ENCODE data around the gene XRCC3. TPM values are rescaled to one million over a fixed set of nuclear protein-coding genes. Genes with fewer than 3 reads are reported as not detected.

Gene XRCC3
- total and polyA plus RNA-seq, 5 donors from 2014 or later = 3.0 to 9.8 (median 4.5) TPM

GRCh38 chr14:103684871-103685270 lies 30.4 kb downstream of the XRCC3 start:
- Mint-ChIP-seq H3K9me3 (no peaks in the 10 kb centered on the region), H3K27me3 (no peaks in the 10 kb centered on the region), H3K4me3 (no peak overlapping the region), H3K36me3 (peaks cover 29% of the 10 kb centered on the region), H3K27ac (no peak overlapping the region), H3K4me1 (peaks cover 0 to 4% (median 2%) of the 10 kb centered on the region in 4 donors)
- Histone ChIP-seq H3K36me3 (ENCODE audit: control insufficient read depth, insufficient read depth, low read length) (peaks cover 91% of the 10 kb centered on the region), H3K9me3 (ENCODE audit: control insufficient read depth in 2 of 2, low read length in 2 of 2) (no peaks in the 10 kb centered on the region), H3K4me1 (ENCODE audit: control insufficient read depth, insufficient read depth, low read length, poor library complexity, severe bottlenecking) (no peaks in the 10 kb centered on the region), H3K27me3 (ENCODE audit: control insufficient read depth, insufficient read depth, low read length) (no peaks in the 10 kb centered on the region), H3K4me3 (ENCODE audit: low read depth, low read length) (no peak overlapping the region), H3K27ac (ENCODE audit: insufficient read depth, low read length, poor library complexity, severe bottlenecking) (no peak overlapping the region)
- no peak for DNase-seq
- no peak for ATAC-seq (ENCODE audit: low read depth in 2 of 2)

DNA sequence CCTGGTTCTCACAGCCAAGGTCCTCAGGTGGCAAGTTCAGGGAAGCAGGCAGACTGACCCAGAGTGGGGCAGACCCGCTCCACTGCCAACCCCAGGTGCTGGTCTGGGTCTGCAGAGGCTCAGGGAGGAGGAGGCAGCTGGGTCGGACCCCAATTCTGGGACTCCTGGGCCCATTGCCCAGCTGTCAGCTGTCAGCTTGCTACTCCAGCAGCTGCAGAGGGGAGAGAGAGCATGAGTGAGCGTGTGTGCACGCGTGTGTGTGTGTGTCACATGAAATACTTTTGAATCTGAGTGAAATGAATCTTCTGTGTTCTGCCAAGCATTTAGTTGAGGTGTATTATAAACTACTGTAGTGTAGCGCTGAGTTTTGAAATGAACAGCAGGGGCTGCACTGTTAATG lies 30.8 kb downstream of the XRCC3 start:
- DNase-seq (no peak), ATAC-seq (ENCODE audit: low read depth in 2 of 2) (no peak)
- Histone ChIP-seq H3K27me3 (ENCODE audit: control insufficient read depth, insufficient read depth, low read length) (no peaks in the 10 kb centered on the region), H3K4me1 (ENCODE audit: control insufficient read depth, insufficient read depth, low read length, poor library complexity, severe bottlenecking) (no peaks in the 10 kb centered on the region), H3K4me3 (ENCODE audit: low read depth, low read length) (no peak overlapping the region), H3K36me3 (ENCODE audit: control insufficient read depth, insufficient read depth, low read length) (peaks cover 93% of the 10 kb centered on the region), H3K9me3 (ENCODE audit: control insufficient read depth in 2 of 2, low read length in 2 of 2) (no peaks in the 10 kb centered on the region), H3K27ac (ENCODE audit: insufficient read depth, low read length, poor library complexity, severe bottlenecking) (no peak overlapping the region)
- H3K27ac Mint-ChIP-seq = no peak overlapping the region
- peaks cover 30% of the 10 kb centered on the region for H3K36me3 Mint-ChIP-seq
- H3K9me3 Mint-ChIP-seq = no peaks in the 10 kb centered on the region
- no peak overlapping the region for H3K4me3 Mint-ChIP-seq
- H3K27me3 Mint-ChIP-seq = no peaks in the 10 kb centered on the region
- H3K4me1 Mint-ChIP-seq = peaks cover 0 to 2% (median under 1%) of the 10 kb centered on the region in 4 donors

DNA sequence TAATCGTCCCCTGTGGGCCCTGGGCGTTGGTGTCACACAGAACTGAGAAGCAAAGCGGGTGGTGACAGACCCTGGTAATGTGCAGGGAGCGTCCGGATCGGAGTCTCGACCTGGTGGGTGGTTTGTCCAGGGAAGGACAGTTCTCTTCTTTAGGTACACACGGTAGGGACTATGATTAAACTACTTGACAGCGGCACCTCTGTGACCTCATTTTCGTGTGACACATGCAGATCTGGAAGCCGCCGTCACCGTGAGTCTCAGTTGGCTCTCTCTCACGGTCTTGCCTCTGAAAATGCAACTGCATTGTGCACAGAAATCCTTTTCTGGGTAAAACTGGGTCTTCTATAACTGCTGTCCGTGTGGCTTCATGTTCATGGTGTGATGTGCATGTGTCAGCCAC lies 32.1 kb downstream of the XRCC3 start:
- DNase-seq (no peak), ATAC-seq (ENCODE audit: low read depth in 2 of 2) (no peak)
- no peak overlapping the region for H3K27ac ChIP-seq (ENCODE audit: insufficient read depth, low read length, poor library complexity, severe bottlenecking)
- H3K4me1 ChIP-seq (ENCODE audit: control insufficient read depth, insufficient read depth, low read length, poor library complexity, severe bottlenecking) = no peaks in the 10 kb centered on the region
- H3K27me3 ChIP-seq (ENCODE audit: control insufficient read depth, insufficient read depth, low read length) = no peaks in the 10 kb centered on the region
- H3K4me3 Mint-ChIP-seq = no peak overlapping the region
- no peaks in the 10 kb centered on the region for H3K27me3 Mint-ChIP-seq
- no peaks in the 10 kb centered on the region for H3K4me1 Mint-ChIP-seq
- H3K27ac Mint-ChIP-seq = no peak overlapping the region
- peaks cover 93% of the 10 kb centered on the region for H3K36me3 ChIP-seq (ENCODE audit: control insufficient read depth, insufficient read depth, low read length)
- no peak overlapping the region for H3K4me3 ChIP-seq (ENCODE audit: low read depth, low read length)
- H3K9me3 ChIP-seq (ENCODE audit: control insufficient read depth in 2 of 2, low read length in 2 of 2) = no peaks in the 10 kb centered on the region
- H3K36me3 Mint-ChIP-seq = peaks cover 37% of the 10 kb centered on the region
- no peaks in the 10 kb centered on the region for H3K9me3 Mint-ChIP-seq

GRCh38 chr14:103680491-103681231 lies 34.6 kb downstream of the XRCC3 start:
- Mint-ChIP-seq H3K27me3 (no peaks in the 10 kb centered on the region), H3K36me3 (peaks cover 43% of the 10 kb centered on the region), H3K4me1 (no peaks in the 10 kb centered on the region), H3K9me3 (no peaks in the 10 kb centered on the region), H3K4me3 (no peak overlapping the region), H3K27ac (no peak overlapping the region)
- DNase-seq = no peak
- no peak overlapping the region for H3K27ac ChIP-seq (ENCODE audit: insufficient read depth, low read length, poor library complexity, severe bottlenecking)
- H3K4me1 ChIP-seq (ENCODE audit: control insufficient read depth, insufficient read depth, low read length, poor library complexity, severe bottlenecking) = no peaks in the 10 kb centered on the region
- ATAC-seq (ENCODE audit: low read depth in 2 of 2) = no peak
- no peak overlapping the region for H3K4me3 ChIP-seq (ENCODE audit: low read depth, low read length)
- H3K27me3 ChIP-seq (ENCODE audit: control insufficient read depth, insufficient read depth, low read length) = no peaks in the 10 kb centered on the region
- H3K36me3 ChIP-seq (ENCODE audit: control insufficient read depth, insufficient read depth, low read length) = peaks cover 92% of the 10 kb centered on the region
- H3K9me3 ChIP-seq (ENCODE audit: control insufficient read depth in 2 of 2, low read length in 2 of 2) = no peaks in the 10 kb centered on the region

GRCh38 chr14:103679351-103679750 lies 35.9 kb downstream of the XRCC3 start:
- Histone ChIP-seq H3K9me3 (ENCODE audit: control insufficient read depth in 2 of 2, low read length in 2 of 2) (no peaks in the 10 kb centered on the region), H3K36me3 (ENCODE audit: control insufficient read depth, insufficient read depth, low read length) (peaks cover 91% of the 10 kb centered on the region), H3K27ac (ENCODE audit: insufficient read depth, low read length, poor library complexity, severe bottlenecking) (no peak overlapping the region), H3K4me3 (ENCODE audit: low read depth, low read length) (no peak overlapping the region), H3K4me1 (ENCODE audit: control insufficient read depth, insufficient read depth, low read length, poor library complexity, severe bottlenecking) (no peaks in the 10 kb centered on the region), H3K27me3 (ENCODE audit: control insufficient read depth, insufficient read depth, low read length) (no peaks in the 10 kb centered on the region)
- Mint-ChIP-seq H3K9me3 (no peaks in the 10 kb centered on the region), H3K4me3 (no peak overlapping the region), H3K36me3 (peaks cover 45% of the 10 kb centered on the region), H3K27ac (peak overlapping the region in 1 of 3 donors; percentile 8), H3K4me1 (no peaks in the 10 kb centered on the region), H3K27me3 (no peaks in the 10 kb centered on the region)
- DNase-seq (peak in 2 of 3 donors; percentile 29 to 48), ATAC-seq (ENCODE audit: low read depth in 2 of 2) (peak; percentile 65 to 79)

DNA sequence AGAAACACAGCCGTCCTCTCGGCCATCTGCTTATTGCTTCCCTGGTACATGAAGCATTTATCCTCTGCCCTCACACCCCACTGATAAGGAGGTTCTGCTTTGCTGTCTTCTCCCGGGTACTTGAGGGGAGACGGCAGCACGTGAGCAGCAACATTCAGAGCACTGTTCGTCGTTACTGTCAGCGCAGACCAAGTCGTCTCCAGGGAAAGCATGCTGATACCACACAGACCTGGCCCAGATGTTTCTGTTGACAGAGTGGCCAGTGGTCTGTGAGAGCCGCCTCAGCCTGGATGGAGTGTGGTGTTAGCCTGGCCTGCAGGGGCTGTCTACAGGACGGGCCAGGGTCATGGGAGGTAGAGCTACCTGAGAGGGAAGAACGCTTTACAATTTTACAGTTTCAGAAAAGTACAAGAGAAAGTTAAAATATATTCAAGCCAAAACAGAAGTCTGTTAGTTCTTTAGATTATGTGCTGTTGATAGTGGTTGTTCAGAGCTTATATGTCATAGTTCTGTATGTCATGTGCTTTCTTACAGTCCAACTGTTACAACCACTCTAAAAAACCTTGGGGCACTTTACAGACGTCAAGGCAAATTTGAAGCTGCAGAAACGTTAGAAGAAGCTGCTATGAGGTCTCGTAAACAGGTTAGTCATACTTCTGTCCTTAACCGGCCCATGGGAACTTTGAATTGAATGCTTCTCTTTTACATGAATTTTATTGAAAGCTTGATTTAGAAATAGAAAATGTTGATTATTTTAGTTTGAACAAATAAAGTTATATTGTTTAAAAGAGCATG lies 38.2 kb downstream of the XRCC3 start:
- no peaks in the 10 kb centered on the region for H3K4me1 Mint-ChIP-seq
- H3K36me3 Mint-ChIP-seq = peaks cover 61% of the 10 kb centered on the region
- no peaks in the 10 kb centered on the region for H3K27me3 ChIP-seq (ENCODE audit: control insufficient read depth, insufficient read depth, low read length)

GRCh38 chr14:103675957-103676356 lies 39.3 kb downstream of the XRCC3 start:
- peak overlapping the region in 1 of 3 donors; percentile 41 for H3K27ac Mint-ChIP-seq
- H3K27me3 ChIP-seq (ENCODE audit: control insufficient read depth, insufficient read depth, low read length) = no peaks in the 10 kb centered on the region
- peaks cover 96% of the 10 kb centered on the region for H3K36me3 ChIP-seq (ENCODE audit: control insufficient read depth, insufficient read depth, low read length)
- peaks cover 64% of the 10 kb centered on the region for H3K36me3 Mint-ChIP-seq
- no peak for ATAC-seq (ENCODE audit: low read depth in 2 of 2)
- no peak overlapping the region for H3K4me3 Mint-ChIP-seq
- no peaks in the 10 kb centered on the region for H3K9me3 Mint-ChIP-seq
- H3K9me3 ChIP-seq (ENCODE audit: control insufficient read depth in 2 of 2, low read length in 2 of 2) = no peaks in the 10 kb centered on the region
- H3K27ac ChIP-seq (ENCODE audit: insufficient read depth, low read length, poor library complexity, severe bottlenecking) = no peak overlapping the region
- no peak overlapping the region for H3K4me3 ChIP-seq (ENCODE audit: low read depth, low read length)
- no peaks in the 10 kb centered on the region for H3K4me1 Mint-ChIP-seq
- H3K4me1 ChIP-seq (ENCODE audit: control insufficient read depth, insufficient read depth, low read length, poor library complexity, severe bottlenecking) = no peaks in the 10 kb centered on the region
- H3K27me3 Mint-ChIP-seq = no peaks in the 10 kb centered on the region
- DNase-seq = no peak

More for the DNA sequence above, 38.2 kb downstream of the XRCC3 start:
- Histone ChIP-seq H3K4me3 (ENCODE audit: low read depth, low read length) (no peak overlapping the region), H3K9me3 (ENCODE audit: control insufficient read depth in 2 of 2, low read length in 2 of 2) (no peaks in the 10 kb centered on the region), H3K27ac (ENCODE audit: insufficient read depth, low read length, poor library complexity, severe bottlenecking) (no peak overlapping the region), H3K4me1 (ENCODE audit: control insufficient read depth, insufficient read depth, low read length, poor library complexity, severe bottlenecking) (no peaks in the 10 kb centered on the region), H3K36me3 (ENCODE audit: control insufficient read depth, insufficient read depth, low read length) (peaks cover 93% of the 10 kb centered on the region)
- Mint-ChIP-seq H3K27me3 (no peaks in the 10 kb centered on the region), H3K4me3 (no peak overlapping the region), H3K9me3 (no peaks in the 10 kb centered on the region), H3K27ac (peak overlapping the region in 1 of 3 donors; percentile 41)
- ATAC-seq (ENCODE audit: low read depth in 2 of 2) (no peak), DNase-seq (no peak)
